Measurements from ENCODE around the gene NCOA1. TPM values are rescaled to one million over a fixed set of nuclear protein-coding genes. Genes with fewer than 3 reads are reported as not detected.

The NCOA1 gene
- polyA plus RNA-seq, 1 donor from 2014 or later, result 23.0 TPM

DNA sequence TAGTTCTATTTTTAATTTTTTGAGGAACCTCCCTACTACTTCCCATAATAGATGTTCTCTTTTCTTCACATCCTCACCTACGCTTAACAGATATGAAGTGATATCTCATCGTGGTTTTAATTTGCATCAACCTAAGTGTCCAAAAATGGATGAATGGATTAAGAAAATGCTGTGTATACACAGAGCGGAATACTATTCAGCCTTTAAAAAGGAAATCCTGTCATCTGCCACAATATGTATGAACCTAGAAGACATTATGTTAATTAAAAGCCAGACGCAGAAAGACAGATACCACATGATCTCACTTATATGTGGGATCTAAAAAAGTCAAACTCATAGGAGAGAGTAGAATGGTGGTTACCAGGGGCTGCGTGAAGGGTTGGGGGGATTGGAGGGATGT, 189.1 kb downstream of the NCOA1 start:
- H2AFZ ChIP-seq (ENCODE audit: low read depth, low read length), result no peak overlapping the region
- no peaks in the 10 kb centered on the region for H3K9me3 ChIP-seq (ENCODE audit: low read length)
- TF ChIP-seq MXI1 (conservative IDR thresholded peaks at IDR 0.05; ENCODE audit: poor library complexity, severe bottlenecking) (no peak), TAF1 (IDR thresholded peaks at IDR 0.05; ENCODE audit: low read depth) (no peak), EZH2 (IDR thresholded peaks at IDR 0.05; ENCODE audit: borderline replicate concordance, insufficient read depth, low read length, poor library complexity, severe bottlenecking) (no peak), POLR2AphosphoS5 (IDR thresholded peaks at IDR 0.05) (no peak), EP300 (conservative IDR thresholded peaks at IDR 0.05; ENCODE audit: poor library complexity, severe bottlenecking) (no peak)
- TF ChIP-seq, protein P1, sequence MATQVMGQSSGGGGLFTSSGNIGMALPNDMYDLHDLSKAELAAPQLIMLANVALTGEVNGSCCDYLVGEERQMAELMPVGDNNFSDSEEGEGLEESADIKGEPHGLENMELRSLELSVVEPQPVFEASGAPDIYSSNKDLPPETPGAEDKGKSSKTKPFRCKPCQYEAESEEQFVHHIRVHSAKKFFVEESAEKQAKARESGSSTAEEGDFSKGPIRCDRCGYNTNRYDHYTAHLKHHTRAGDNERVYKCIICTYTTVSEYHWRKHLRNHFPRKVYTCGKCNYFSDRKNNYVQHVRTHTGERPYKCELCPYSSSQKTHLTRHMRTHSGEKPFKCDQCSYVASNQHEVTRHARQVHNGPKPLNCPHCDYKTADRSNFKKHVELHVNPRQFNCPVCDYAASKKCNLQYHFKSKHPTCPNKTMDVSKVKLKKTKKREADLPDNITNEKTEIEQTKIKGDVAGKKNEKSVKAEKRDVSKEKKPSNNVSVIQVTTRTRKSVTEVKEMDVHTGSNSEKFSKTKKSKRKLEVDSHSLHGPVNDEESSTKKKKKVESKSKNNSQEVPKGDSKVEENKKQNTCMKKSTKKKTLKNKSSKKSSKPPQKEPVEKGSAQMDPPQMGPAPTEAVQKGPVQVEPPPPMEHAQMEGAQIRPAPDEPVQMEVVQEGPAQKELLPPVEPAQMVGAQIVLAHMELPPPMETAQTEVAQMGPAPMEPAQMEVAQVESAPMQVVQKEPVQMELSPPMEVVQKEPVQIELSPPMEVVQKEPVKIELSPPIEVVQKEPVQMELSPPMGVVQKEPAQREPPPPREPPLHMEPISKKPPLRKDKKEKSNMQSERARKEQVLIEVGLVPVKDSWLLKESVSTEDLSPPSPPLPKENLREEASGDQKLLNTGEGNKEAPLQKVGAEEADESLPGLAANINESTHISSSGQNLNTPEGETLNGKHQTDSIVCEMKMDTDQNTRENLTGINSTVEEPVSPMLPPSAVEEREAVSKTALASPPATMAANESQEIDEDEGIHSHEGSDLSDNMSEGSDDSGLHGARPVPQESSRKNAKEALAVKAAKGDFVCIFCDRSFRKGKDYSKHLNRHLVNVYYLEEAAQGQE (IDR thresholded peaks at IDR 0.05; ENCODE audit: borderline replicate concordance), result no peak
- no peak overlapping the region for H3K4me3 ChIP-seq (ENCODE audit: low read length)
- H4K20me1 ChIP-seq (ENCODE audit: insufficient read depth), result no peaks in the 10 kb centered on the region
- H3K79me2 ChIP-seq (replicated peaks; ENCODE audit: insufficient read depth, low read length), result no peaks in the 10 kb centered on the region
- H3K27me3 ChIP-seq (ENCODE audit: insufficient read depth, low read depth, low read length), result no peaks in the 10 kb centered on the region
- H3K9me2 ChIP-seq (ENCODE audit: insufficient read depth, low read length), result no peaks in the 10 kb centered on the region
- no peak overlapping the region for H3K4me2 ChIP-seq (ENCODE audit: low read length)
- H3F3A ChIP-seq (ENCODE audit: insufficient read depth, low read length, poor library complexity, severe bottlenecking), result no peaks in the 10 kb centered on the region
- no peaks in the 10 kb centered on the region for H3K36me3 ChIP-seq (ENCODE audit: insufficient read depth, low read length)
- H3K27ac ChIP-seq (ENCODE audit: low read length), result no peak overlapping the region
- no peak overlapping the region for H3K9ac ChIP-seq (ENCODE audit: low read length)

DNA sequence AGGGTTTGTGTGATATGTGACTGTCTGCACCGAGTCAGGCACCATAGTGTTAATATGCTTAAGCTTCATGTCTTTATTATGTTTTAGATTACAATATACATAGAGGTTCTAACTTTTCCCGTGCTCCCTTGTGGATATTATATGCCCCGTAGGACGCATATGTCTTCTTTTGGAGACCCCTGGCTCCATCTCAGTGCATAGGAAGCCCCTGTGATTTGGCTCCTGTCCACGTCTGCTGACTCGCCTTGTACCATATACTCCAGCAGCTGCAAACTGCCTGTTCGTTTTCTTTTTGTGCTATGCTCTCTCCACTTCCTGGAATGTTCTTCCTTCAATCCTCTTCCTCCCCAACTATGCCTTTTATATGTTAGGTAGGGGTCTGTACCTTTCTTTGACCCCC, 191.2 kb downstream of the NCOA1 start:
- Histone ChIP-seq H3K27ac (ENCODE audit: low read length) (no peak overlapping the region), H3K9me2 (ENCODE audit: insufficient read depth, low read length) (no peaks in the 10 kb centered on the region), H3K9me3 (ENCODE audit: low read length) (no peaks in the 10 kb centered on the region), H3K36me3 (ENCODE audit: insufficient read depth, low read length) (no peaks in the 10 kb centered on the region), H3K4me3 (ENCODE audit: low read length) (no peak overlapping the region), H3K27me3 (ENCODE audit: insufficient read depth, low read depth, low read length) (no peaks in the 10 kb centered on the region), H3K79me2 (replicated peaks; ENCODE audit: insufficient read depth, low read length) (no peaks in the 10 kb centered on the region), H3K9ac (ENCODE audit: low read length) (no peak overlapping the region), H3F3A (ENCODE audit: insufficient read depth, low read length, poor library complexity, severe bottlenecking) (no peaks in the 10 kb centered on the region), H4K20me1 (ENCODE audit: insufficient read depth) (no peaks in the 10 kb centered on the region), H3K4me2 (ENCODE audit: low read length) (no peak overlapping the region), H2AFZ (ENCODE audit: low read depth, low read length) (no peak overlapping the region)
- TF ChIP-seq MXI1 (conservative IDR thresholded peaks at IDR 0.05; ENCODE audit: poor library complexity, severe bottlenecking) (no peak), EP300 (conservative IDR thresholded peaks at IDR 0.05; ENCODE audit: poor library complexity, severe bottlenecking) (no peak), SMC3 (conservative IDR thresholded peaks at IDR 0.05; ENCODE audit: poor library complexity) (no peak), POLR2AphosphoS5 (IDR thresholded peaks at IDR 0.05) (no peak), TAF1 (IDR thresholded peaks at IDR 0.05; ENCODE audit: low read depth) (no peak), EZH2 (IDR thresholded peaks at IDR 0.05; ENCODE audit: borderline replicate concordance, insufficient read depth, low read length, poor library complexity, severe bottlenecking) (no peak), RAD21 (conservative IDR thresholded peaks at IDR 0.05) (no peak)
- TF ChIP-seq, protein P1 (IDR thresholded peaks at IDR 0.05; ENCODE audit: borderline replicate concordance), result no peak
- TF ChIP-seq, protein P2, sequence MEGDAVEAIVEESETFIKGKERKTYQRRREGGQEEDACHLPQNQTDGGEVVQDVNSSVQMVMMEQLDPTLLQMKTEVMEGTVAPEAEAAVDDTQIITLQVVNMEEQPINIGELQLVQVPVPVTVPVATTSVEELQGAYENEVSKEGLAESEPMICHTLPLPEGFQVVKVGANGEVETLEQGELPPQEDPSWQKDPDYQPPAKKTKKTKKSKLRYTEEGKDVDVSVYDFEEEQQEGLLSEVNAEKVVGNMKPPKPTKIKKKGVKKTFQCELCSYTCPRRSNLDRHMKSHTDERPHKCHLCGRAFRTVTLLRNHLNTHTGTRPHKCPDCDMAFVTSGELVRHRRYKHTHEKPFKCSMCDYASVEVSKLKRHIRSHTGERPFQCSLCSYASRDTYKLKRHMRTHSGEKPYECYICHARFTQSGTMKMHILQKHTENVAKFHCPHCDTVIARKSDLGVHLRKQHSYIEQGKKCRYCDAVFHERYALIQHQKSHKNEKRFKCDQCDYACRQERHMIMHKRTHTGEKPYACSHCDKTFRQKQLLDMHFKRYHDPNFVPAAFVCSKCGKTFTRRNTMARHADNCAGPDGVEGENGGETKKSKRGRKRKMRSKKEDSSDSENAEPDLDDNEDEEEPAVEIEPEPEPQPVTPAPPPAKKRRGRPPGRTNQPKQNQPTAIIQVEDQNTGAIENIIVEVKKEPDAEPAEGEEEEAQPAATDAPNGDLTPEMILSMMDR (IDR thresholded peaks at IDR 0.05; ENCODE audit: poor library complexity, severe bottlenecking), result no peak
